SK-MEL-5 (cell line): ENCODE measurements around the gene SURF4. TPM values are rescaled to one million over a fixed set of nuclear protein-coding genes. Genes with fewer than 3 reads are reported as not detected.
"Not testable (repeated sequence)": the region's sequence is repeated elsewhere in the genome, so short reads cannot be mapped to it uniquely, and the experiment has no call there.

Experiments
- DNase-seq: peaks from one replicate; pipeline ENCODE4 v3.0.0-alpha.2; 2016; ENCODE audit warnings: low read depth, low spot score
- in situ Hi-C: cut with HindIII; loops from 2 replicates; pipeline ENCODE4 v1.10.0; 2016; ENCODE audit warnings: low sequenced_read_pairs, high pct_unique_total_duplicates, low pct_unique_long_range_greater_than_20kb
- total RNA-seq: library from RNA; depleted of rRNA; stranded (reverse); fragments of >200 nt; shearing (Covaris generic); gene quantifications from 2 replicates; pipeline ENCODE4 v1.2.3, GENCODE V29; 2014

SURF4 gene
- total RNA-seq, 1 experiment from 2014 or later: 490 TPM

- peak; percentile 96 for DNase-seq
- in situ Hi-C loops: no loop called here
Measured at GRCh38 chr9:133347985-133348717, 27.7 kb downstream of the SURF4 start, which contains the start of the genes MED22 and RPL7A. Gene MED22 (minus strand): TSS chr9:133348131. CDS start chr9:133346662, 1,469 bp downstream. Gene RPL7A (plus strand): TSS chr9:133348218. CDS start chr9:133348244, 26 bp downstream.

GRCh38 chr9:133347515-133347984 is 28.3 kb downstream of the SURF4 start:
- in situ Hi-C loops: no loop called here
- peak; percentile 22 for DNase-seq

GRCh38 chr9:133346021-133346785 is 29.7 kb downstream of the SURF4 start:
- in situ Hi-C loops: no loop called here
- no peak for DNase-seq

- DNase-seq: no peak
- in situ Hi-C loops: no loop called here
Measured at GRCh38 chr9:133345596-133345995, 30.3 kb downstream of the SURF4 start.

- in situ Hi-C loops: no loop called here
- DNase-seq: no peak
Measured at GRCh38 chr9:133344979-133345378, 30.9 kb downstream of the SURF4 start.

- in situ Hi-C loops: no loop called here
- DNase-seq: no peak
Measured at GRCh38 chr9:133344071-133344470, 31.8 kb downstream of the SURF4 start.

GRCh38 chr9:133342570-133342969 is 33.3 kb downstream of the SURF4 start:
- in situ Hi-C loops: no loop called here
- DNase-seq: no peak

GRCh38 chr9:133342069-133342406 is 33.8 kb downstream of the SURF4 start:
- DNase-seq: no peak
- in situ Hi-C loops: no loop called here

- in situ Hi-C loops: no loop called here
- no peak for DNase-seq
Measured at GRCh38 chr9:133341369-133342068, 34.3 kb downstream of the SURF4 start.

GRCh38 chr9:133340916-133341315 is 34.9 kb downstream of the SURF4 start:
- in situ Hi-C loops: no loop called here
- no peak for DNase-seq

GRCh38 chr9:133340256-133340655 is 35.6 kb downstream of the SURF4 start:
- in situ Hi-C loops: no loop called here
- no peak for DNase-seq

GRCh38 chr9:133339641-133340040 is 36.2 kb downstream of the SURF4 start:
- no peak for DNase-seq
- in situ Hi-C loops: no loop called here

- peak; percentile 88 for DNase-seq
- in situ Hi-C loops: no loop called here
Measured at GRCh38 chr9:133335924-133336811, 39.7 kb downstream of the SURF4 start, which contains the start of gene SURF6. Gene SURF6 (minus strand): TSS chr9:133336188. CDS start chr9:133336132, 56 bp downstream.

- in situ Hi-C loops, DNase-seq: not testable (repeated sequence)
Measured at GRCh38 chr9:133334888-133335287, 41.0 kb downstream of the SURF4 start.

- no peak for DNase-seq
- in situ Hi-C loops: no loop called here
Measured at GRCh38 chr9:133334161-133334560, 41.7 kb downstream of the SURF4 start.

- in situ Hi-C loops: no loop called here
- DNase-seq: no peak
Measured at GRCh38 chr9:133333566-133333965, 42.3 kb downstream of the SURF4 start.

- in situ Hi-C loops: no loop called here
- DNase-seq: no peak
Measured at GRCh38 chr9:133333011-133333410, 42.8 kb downstream of the SURF4 start.
